KG1 (cell line): ENCODE measurements around the gene CARD14.
"Not testable (repeated sequence)": the region's sequence is repeated elsewhere in the genome, so short reads cannot be mapped to it uniquely, and the experiment has no call there.

Experiments
- DNase-seq: peaks from one replicate; lab custom pipeline; 2025; lab: John Stamatoyannopoulos, UW

CARD14 gene

GRCh38 chr17:80185968-80186367, 16.1 kb downstream of the CARD14 start:
- DNase-seq: no peak

GRCh38 chr17:80187090-80187489, 17.3 kb downstream of the CARD14 start:
- DNase-seq: no peak

GRCh38 chr17:80187515-80187941, 17.7 kb downstream of the CARD14 start:
- DNase-seq: no peak

GRCh38 chr17:80189611-80190010, 19.8 kb downstream of the CARD14 start:
- no peak for DNase-seq

GRCh38 chr17:80190716-80191115, 20.9 kb downstream of the CARD14 start:
- DNase-seq: no peak

- DNase-seq: no peak
Observed at GRCh38 chr17:80191192-80191591, 21.4 kb downstream of the CARD14 start.

GRCh38 chr17:80191865-80192661, 22.2 kb downstream of the CARD14 start:
- no peak for DNase-seq

GRCh38 chr17:80195141-80195540, 25.3 kb downstream of the CARD14 start:
- DNase-seq: no peak

- no peak for DNase-seq
Observed at GRCh38 chr17:80195671-80196529, 26.1 kb downstream of the CARD14 start.

GRCh38 chr17:80196652-80197051, 26.8 kb downstream of the CARD14 start:
- DNase-seq: no peak

- DNase-seq: no peak
Observed at GRCh38 chr17:80198144-80198661, 28.4 kb downstream of the CARD14 start.

- not testable (repeated sequence) for DNase-seq
Observed at GRCh38 chr17:80199295-80199694, 29.5 kb downstream of the CARD14 start.

- no peak for DNase-seq
Observed at GRCh38 chr17:80201446-80201845, 31.6 kb downstream of the CARD14 start.

- no peak for DNase-seq
Observed at GRCh38 chr17:80202197-80202596, 32.4 kb downstream of the CARD14 start.

GRCh38 chr17:80203471-80203963, 33.7 kb downstream of the CARD14 start:
- no peak for DNase-seq

- no peak for DNase-seq
Observed at GRCh38 chr17:80204626-80205468, 35.0 kb downstream of the CARD14 start.

- DNase-seq: no peak
Observed at GRCh38 chr17:80205811-80206210, 36.0 kb downstream of the CARD14 start.

- DNase-seq: no peak
Observed at GRCh38 chr17:80208050-80208449, 38.2 kb downstream of the CARD14 start.

GRCh38 chr17:80209765-80210164, 39.9 kb downstream of the CARD14 start:
- DNase-seq: no peak

- no peak for DNase-seq
Observed at GRCh38 chr17:80210348-80211108, 40.7 kb downstream of the CARD14 start.

- no peak for DNase-seq
Observed at GRCh38 chr17:80212109-80212508, 42.3 kb downstream of the CARD14 start.
